HG03442 (cell line): ENCODE results near the gene B4GALT1.

ENCODE experiments used
- ATAC-seq: cut with Tn5 transposase; IDR thresholded peaks from one replicate; pipeline ENCODE4 v1.9.1; 2021; ENCODE audit warnings: mild to moderate bottlenecking, moderate library complexity; ENCODE audit not compliant: unreplicated experiment

The B4GALT1 gene

GRCh38 chr9:33143241-33143661 lies 23.9 kb downstream of the B4GALT1 start:
- ATAC-seq = no peak

GRCh38 chr9:33142535-33142934 lies 24.6 kb downstream of the B4GALT1 start:
- peak; percentile 36 for ATAC-seq

- peak; percentile 25 for ATAC-seq
Observed at GRCh38 chr9:33140401-33141360, 26.5 kb downstream of the B4GALT1 start.

- ATAC-seq = no peak
Observed at GRCh38 chr9:33139421-33140228, 27.5 kb downstream of the B4GALT1 start.

GRCh38 chr9:33138768-33139167 lies 28.4 kb downstream of the B4GALT1 start:
- ATAC-seq = no peak

- ATAC-seq = no peak
Observed at GRCh38 chr9:33137781-33138264, 29.3 kb downstream of the B4GALT1 start.

GRCh38 chr9:33136721-33137670 lies 30.1 kb downstream of the B4GALT1 start:
- ATAC-seq = peak; percentile 30

- no peak for ATAC-seq
Observed at GRCh38 chr9:33135470-33135958, 31.6 kb downstream of the B4GALT1 start.

GRCh38 chr9:33135031-33135461 lies 32.1 kb downstream of the B4GALT1 start:
- ATAC-seq = no peak

GRCh38 chr9:33133186-33133585 lies 34.0 kb downstream of the B4GALT1 start:
- no peak for ATAC-seq

GRCh38 chr9:33131790-33132772 lies 35.1 kb downstream of the B4GALT1 start:
- ATAC-seq = no peak

- ATAC-seq = no peak
Observed at GRCh38 chr9:33130961-33131789, 36.0 kb downstream of the B4GALT1 start.

- peak; percentile 80 for ATAC-seq
Observed at GRCh38 chr9:33129886-33130881, 37.0 kb downstream of the B4GALT1 start.

GRCh38 chr9:33129251-33129885 lies 37.8 kb downstream of the B4GALT1 start:
- ATAC-seq = no peak

GRCh38 chr9:33128570-33128969 lies 38.6 kb downstream of the B4GALT1 start:
- no peak for ATAC-seq

GRCh38 chr9:33127881-33128280 lies 39.3 kb downstream of the B4GALT1 start:
- ATAC-seq = no peak
